Sigmoid colon (tissue), 7 donors: ENCODE data around the gene RPIA. TPM values are rescaled to one million over a fixed set of nuclear protein-coding genes. Genes with fewer than 3 reads are reported as not detected.

ENCODE experiments used
- DNase-seq: peaks from one replicate; pipeline ENCODE4 v3.0.0-alpha.2; 2019
- H3K27ac ChIP-seq, 4 donors: fragments of 200-600 bp; sonication (generic); one replicate each; pipeline ENCODE4 v1.5.1; 2016 to 2019; ENCODE audit warnings: mild to moderate bottlenecking in 1 of 4
- H3K27me3 ChIP-seq, 3 donors: fragments of 200-600 bp; sonication (generic); one replicate each; pipeline ENCODE4 v1.5.1; 2019; ENCODE audit warnings: mild to moderate bottlenecking in 1 of 3
- H3K36me3 ChIP-seq, 4 donors: fragments of 200-600 bp; sonication (generic); one replicate each; pipeline ENCODE4 v1.5.1; 2016 to 2019
- H3K4me1 ChIP-seq, 4 donors: fragments of 200-600 bp; sonication (generic); one replicate each; pipeline ENCODE4 v1.5.1; 2017 to 2019
- H3K4me3 ChIP-seq, 4 donors: fragments of 200-600 bp; sonication (generic); one replicate each; pipeline ENCODE4 v1.5.1; 2017 to 2019; ENCODE audit warnings: mild to moderate bottlenecking in 2 of 4, moderate library complexity in 1 of 4
- H3K9me3 ChIP-seq, 4 donors: fragments of 200-600 bp in 3 of 4; sonication (generic) in 3 of 4; one replicate each; pipeline versions ENCODE4 v1.5.1 to v1.6.1; 2013 to 2019
- EP300 ChIP-seq, 4 donors: sonication (generic); formaldehyde crosslinking; IDR thresholded peaks; one replicate each; pipeline ENCODE4 v1.6.1; 2017; ENCODE audit warnings: antibody characterized with exemption in 4 of 4
- POLR2A ChIP-seq, 2 donors: fragments of 450-650 bp; IDR thresholded peaks; one replicate each; pipeline ENCODE4 v1.6.1; 2016; ENCODE audit warnings: antibody characterized with exemption in 2 of 2, mild to moderate bottlenecking in 2 of 2, moderate library complexity in 2 of 2
- POLR2AphosphoS5 ChIP-seq, 4 donors: sonication (generic); formaldehyde crosslinking; IDR thresholded peaks; one replicate each; pipeline ENCODE4 v1.6.1; 2017; ENCODE audit warnings: antibody characterized with exemption in 4 of 4
- WGBS, 2 donors: extraction: QIAGEN DNeasy Blood & Tissue Kit; methylation state at CpG; one replicate each; pipeline ENCODE4 v1.1.7; 2013; 5-methylcytosine and 5-hydroxymethylcytosine counted together
- intact Hi-C: fragments of 100-400 bp; cut with DNase I; formaldehyde crosslinking; loops from one replicate; pipeline ENCODE4 v1.15.1; 2023
- polyA plus RNA-seq, 3 donors: library from polyadenylated mRNA; stranded (reverse); fragments of 200-250 nt; gene quantifications; one replicate each; pipeline ENCODE4 v1.2.3, GENCODE V29; 2013
- total RNA-seq, 4 donors: library from RNA; depleted of rRNA; stranded (reverse); fragments of >200 nt; gene quantifications; one replicate each; pipeline ENCODE4 v1.1.0, GENCODE V29; 2016
- TF ChIP-seq, protein P1 (sequence below), 4 experiments: fragments of 450-650 bp in 3 of 4; fragments of 200-600 bp in 1 of 4; IDR thresholded peaks; one replicate each; pipeline ENCODE4 v1.5.1; 2016 to 2019; ENCODE audit warnings: antibody characterized with exemption in 4 of 4, mild to moderate bottlenecking in 3 of 4, moderate library complexity in 2 of 4
- donor health status: healthy with polysubstance abuse.
- donor health status: Bipolar disorder and iron deficiency.
- donor health status: healthy.

The RPIA gene
- total and polyA plus RNA-seq, 7 donors: 1.1 to 38.3 (median 8.2) TPM

DNA sequence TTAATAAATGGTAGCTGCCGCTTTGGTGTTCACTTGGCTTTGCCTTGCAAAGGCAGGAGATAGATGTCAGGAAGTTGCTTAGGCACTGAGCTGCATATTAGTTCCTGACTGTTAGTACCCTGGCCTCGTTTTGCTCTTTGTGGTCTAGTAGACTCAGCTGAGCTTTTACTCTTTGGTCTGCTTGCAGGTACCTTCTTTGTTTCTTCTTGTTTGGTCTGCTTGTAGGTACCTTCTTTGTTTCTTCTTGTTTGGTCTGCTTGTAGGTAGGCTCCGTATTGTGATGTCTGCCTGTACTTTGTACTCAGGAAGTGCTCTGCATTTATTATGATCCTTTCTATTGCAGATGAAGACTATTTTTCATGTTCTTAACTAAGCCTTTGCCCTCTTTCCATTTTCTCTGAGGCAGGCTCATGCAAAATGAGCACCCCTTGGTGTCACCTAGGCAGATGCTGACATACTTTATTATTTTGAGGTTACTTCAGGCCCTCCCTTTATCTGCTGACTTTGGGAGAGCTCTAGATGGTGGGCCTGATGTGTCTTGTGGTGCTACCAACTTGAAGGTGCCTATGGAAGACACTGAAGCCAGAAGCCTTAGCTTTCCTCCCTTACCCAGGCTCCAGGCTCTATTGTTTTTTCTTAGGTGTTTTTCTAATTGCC, 6.0 kb downstream of the RPIA start:
- no peak for DNase-seq
- peaks cover 0 to 32% (median under 1%) of the 10 kb centered on the region in 4 donors for H3K36me3 ChIP-seq
- H3K27me3 ChIP-seq: no peaks in the 10 kb centered on the region
- peaks cover 0 to 9% (median 8%) of the 10 kb centered on the region in 4 donors for H3K4me1 ChIP-seq
- WGBS, 2 donors: 41 to 61% methylated on average over 3 of the region's 3 CpGs
- intact Hi-C loops: no loop called here
- no peak overlapping the region for H3K27ac ChIP-seq
- no peak overlapping the region for H3K4me3 ChIP-seq
- TF ChIP-seq EP300 (IDR thresholded peaks at IDR 0.05): no peak
- no peak for TF ChIP-seq POLR2A (IDR thresholded peaks at IDR 0.05)
- no peak for TF ChIP-seq POLR2AphosphoS5 (IDR thresholded peaks at IDR 0.05)
- TF ChIP-seq, protein P1, sequence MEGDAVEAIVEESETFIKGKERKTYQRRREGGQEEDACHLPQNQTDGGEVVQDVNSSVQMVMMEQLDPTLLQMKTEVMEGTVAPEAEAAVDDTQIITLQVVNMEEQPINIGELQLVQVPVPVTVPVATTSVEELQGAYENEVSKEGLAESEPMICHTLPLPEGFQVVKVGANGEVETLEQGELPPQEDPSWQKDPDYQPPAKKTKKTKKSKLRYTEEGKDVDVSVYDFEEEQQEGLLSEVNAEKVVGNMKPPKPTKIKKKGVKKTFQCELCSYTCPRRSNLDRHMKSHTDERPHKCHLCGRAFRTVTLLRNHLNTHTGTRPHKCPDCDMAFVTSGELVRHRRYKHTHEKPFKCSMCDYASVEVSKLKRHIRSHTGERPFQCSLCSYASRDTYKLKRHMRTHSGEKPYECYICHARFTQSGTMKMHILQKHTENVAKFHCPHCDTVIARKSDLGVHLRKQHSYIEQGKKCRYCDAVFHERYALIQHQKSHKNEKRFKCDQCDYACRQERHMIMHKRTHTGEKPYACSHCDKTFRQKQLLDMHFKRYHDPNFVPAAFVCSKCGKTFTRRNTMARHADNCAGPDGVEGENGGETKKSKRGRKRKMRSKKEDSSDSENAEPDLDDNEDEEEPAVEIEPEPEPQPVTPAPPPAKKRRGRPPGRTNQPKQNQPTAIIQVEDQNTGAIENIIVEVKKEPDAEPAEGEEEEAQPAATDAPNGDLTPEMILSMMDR (IDR thresholded peaks at IDR 0.05): no peak
- no peaks in the 10 kb centered on the region for H3K9me3 ChIP-seq

- DNase-seq: no peak
- TF ChIP-seq POLR2AphosphoS5 (IDR thresholded peaks at IDR 0.05) (no peak), EP300 (IDR thresholded peaks at IDR 0.05) (no peak), POLR2A (IDR thresholded peaks at IDR 0.05) (no peak)
- TF ChIP-seq, protein P1 (IDR thresholded peaks at IDR 0.05): no peak
- Histone ChIP-seq H3K36me3 (peaks cover 0 to 37% (median 3%) of the 10 kb centered on the region in 4 donors), H3K9me3 (no peaks in the 10 kb centered on the region), H3K27me3 (no peaks in the 10 kb centered on the region), H3K27ac (no peak overlapping the region), H3K4me3 (no peak overlapping the region), H3K4me1 (peaks cover 0 to 4% (median 3%) of the 10 kb centered on the region in 4 donors)
- intact Hi-C loops: no loop called here
- WGBS, 2 donors: 77 to 94% methylated on average over 2 of the region's 2 CpGs
These were observed 6.5 kb downstream of the RPIA start for GRCh38 chr2:88698027-88698413.

DNA sequence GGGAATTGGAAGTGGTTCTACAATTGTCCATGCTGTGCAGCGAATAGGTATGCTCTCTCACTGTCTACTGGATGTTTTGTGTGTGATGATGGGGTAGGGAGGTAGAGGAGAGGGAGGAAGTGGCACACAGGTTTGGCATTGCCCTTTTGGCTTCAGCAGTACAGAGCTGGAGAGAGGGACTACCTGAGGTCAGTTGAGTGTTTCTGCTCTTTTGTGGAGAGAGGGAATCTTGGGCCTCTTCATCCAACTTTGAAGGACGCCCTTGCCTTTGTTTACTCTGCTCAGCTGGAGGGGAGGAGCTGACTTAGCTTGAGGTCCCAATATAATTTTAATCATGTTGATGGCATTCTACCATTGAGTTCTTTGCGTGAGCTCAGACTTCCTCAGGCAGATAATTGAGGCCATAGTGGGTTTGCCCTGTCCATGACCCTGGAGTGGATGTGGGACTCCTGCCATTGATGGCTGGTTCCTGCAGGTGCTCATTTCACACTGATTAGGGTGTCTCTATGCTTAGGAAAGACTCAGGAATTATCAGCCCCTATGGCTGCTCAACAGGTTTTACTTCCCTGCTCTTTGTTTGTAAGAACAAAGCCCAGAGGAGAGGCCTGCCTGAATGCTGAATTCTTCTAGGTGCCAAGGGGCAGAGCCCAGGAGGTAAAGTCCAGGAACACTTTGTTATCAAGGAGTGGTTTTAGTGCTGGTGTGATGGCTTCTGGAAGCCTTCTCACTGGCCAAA, 7.2 kb downstream of the RPIA start:
- intact Hi-C loops: no loop called here
- 30 to 81% methylated on average over 3 of the region's 3 CpGs for WGBS, 2 donors
- no peak overlapping the region for H3K4me3 ChIP-seq
- H3K27me3 ChIP-seq: no peaks in the 10 kb centered on the region
- TF ChIP-seq, protein P1 (IDR thresholded peaks at IDR 0.05): no peak
- TF ChIP-seq POLR2A (IDR thresholded peaks at IDR 0.05) (no peak), EP300 (IDR thresholded peaks at IDR 0.05) (no peak), POLR2AphosphoS5 (IDR thresholded peaks at IDR 0.05) (no peak)
- H3K36me3 ChIP-seq: peaks cover 0 to 43% (median 6%) of the 10 kb centered on the region in 4 donors
- no peaks in the 10 kb centered on the region for H3K4me1 ChIP-seq
- no peak for DNase-seq
- H3K27ac ChIP-seq: no peak overlapping the region
- H3K9me3 ChIP-seq: no peaks in the 10 kb centered on the region

- Histone ChIP-seq H3K4me3 (no peak overlapping the region), H3K27ac (no peak overlapping the region), H3K4me1 (no peaks in the 10 kb centered on the region), H3K9me3 (no peaks in the 10 kb centered on the region), H3K36me3 (peaks cover 0 to 24% (median 9%) of the 10 kb centered on the region in 4 donors), H3K27me3 (no peaks in the 10 kb centered on the region)
- WGBS, 2 donors: 25 to 74% methylated on average over 2 of the region's 2 CpGs
- intact Hi-C loops: no loop called here
- no peak for DNase-seq
- TF ChIP-seq POLR2A (IDR thresholded peaks at IDR 0.05) (no peak), EP300 (IDR thresholded peaks at IDR 0.05) (no peak), POLR2AphosphoS5 (IDR thresholded peaks at IDR 0.05) (no peak)
- TF ChIP-seq, protein P1 (IDR thresholded peaks at IDR 0.05): no peak
These were observed 15.5 kb downstream of the RPIA start for GRCh38 chr2:88707003-88707402.
